ENCODE data around the gene DIP2A. TPM values are rescaled to one million over a fixed set of nuclear protein-coding genes. Genes with fewer than 3 reads are reported as not detected.

DIP2A gene
- total RNA-seq, 2 donors from 2014 or later: 51.0 to 52.2 TPM

DNA sequence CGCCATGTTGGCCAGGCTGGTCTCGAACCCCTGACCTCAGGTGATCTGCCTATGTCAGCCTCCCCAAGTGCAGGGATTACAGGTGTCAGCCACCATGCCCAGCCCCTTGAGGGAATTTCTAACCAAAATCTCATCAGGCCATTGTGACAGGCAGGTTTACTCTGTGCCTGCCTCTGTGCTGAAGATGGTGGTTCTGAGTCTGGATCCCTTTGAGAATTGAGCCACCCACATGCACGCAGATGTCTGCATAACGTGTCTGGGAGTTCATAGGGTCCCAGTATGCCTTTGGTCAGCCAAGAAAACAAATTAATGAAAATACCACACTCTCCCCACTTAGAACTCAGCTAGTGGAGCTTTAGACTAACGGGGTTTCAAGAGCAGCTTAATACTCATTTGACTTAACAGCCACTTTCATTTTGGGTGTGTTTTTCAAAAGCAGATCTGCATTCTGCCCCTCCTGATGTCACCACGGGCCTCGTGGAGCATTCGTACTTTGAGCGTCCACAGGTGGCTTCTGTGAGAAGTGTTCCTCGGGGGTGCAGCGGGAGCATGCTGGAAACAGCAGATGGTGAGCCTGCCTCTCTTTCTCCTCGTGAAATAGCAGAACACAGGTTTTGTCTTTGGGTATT is 45.3 kb downstream of the DIP2A start:
- no peaks in the 10 kb centered on the region for H3K27me3 Mint-ChIP-seq (ENCODE audit: insufficient read depth)
- Histone ChIP-seq H3K4me1 (ENCODE audit: control insufficient read depth, insufficient read depth, low read length) (no peaks in the 10 kb centered on the region), H3K9me3 (ENCODE audit: control insufficient read depth, low read length) (peaks cover 4% of the 10 kb centered on the region), H3K4me3 (ENCODE audit: low read length) (no peak overlapping the region), H3K36me3 (ENCODE audit: control insufficient read depth, insufficient read depth, low read length) (peaks cover 69% of the 10 kb centered on the region), H3K9ac (ENCODE audit: extremely low read depth, low read length, poor library complexity, severe bottlenecking) (no peak overlapping the region), H3K27ac (ENCODE audit: low read depth, low read length) (no peak overlapping the region), H3K27me3 (ENCODE audit: control insufficient read depth, insufficient read depth, low read length, poor library complexity, severe bottlenecking) (no peaks in the 10 kb centered on the region)
- no peaks in the 10 kb centered on the region for H3K4me1 Mint-ChIP-seq
- H3K27ac Mint-ChIP-seq: no peak overlapping the region
- TF ChIP-seq CTCF (conservative IDR thresholded peaks at IDR 0.05): no peak
- no peaks in the 10 kb centered on the region for H3K9me3 Mint-ChIP-seq
- 92 to 94% methylated on average over 12 of the region's 12 CpGs for WGBS, 2 experiments (ENCODE audit: insufficient coverage in 1 of 2, insufficient read length in 1 of 2)
- peaks cover 61% of the 10 kb centered on the region for H3K36me3 Mint-ChIP-seq (ENCODE audit: low read depth)
- no peak for DNase-seq
- no peak overlapping the region for H3K4me3 Mint-ChIP-seq

- DNase-seq: no peak
- no peaks in the 10 kb centered on the region for H3K4me1 Mint-ChIP-seq
These were observed 46.0 kb downstream of the DIP2A start for GRCh38 chr21:46504666-46505065.

DNA sequence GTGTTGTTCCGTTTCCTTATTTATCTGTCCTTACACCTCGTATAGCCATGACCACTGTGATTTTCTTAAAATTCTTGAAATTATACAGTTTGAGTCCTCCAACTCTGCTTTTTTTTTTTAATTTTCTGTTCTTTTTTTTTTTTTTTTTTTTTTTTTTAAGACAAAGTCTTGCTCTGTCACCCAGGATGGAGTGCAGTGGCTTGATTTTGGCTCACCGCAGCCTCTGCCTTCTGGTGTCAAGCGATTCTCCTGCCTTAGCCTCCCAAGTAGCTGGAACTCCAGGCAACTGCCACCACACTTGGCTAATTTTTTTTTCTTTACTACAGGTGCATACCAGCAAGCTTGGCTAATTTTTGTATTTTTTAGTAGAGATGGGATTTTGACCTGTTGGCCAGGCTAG is 48.9 kb downstream of the DIP2A start:
- TF ChIP-seq CTCF (conservative IDR thresholded peaks at IDR 0.05): no peak
- no peak for DNase-seq
- Histone ChIP-seq H3K9ac (ENCODE audit: extremely low read depth, low read length, poor library complexity, severe bottlenecking) (no peak overlapping the region), H3K4me1 (ENCODE audit: control insufficient read depth, insufficient read depth, low read length) (no peaks in the 10 kb centered on the region), H3K4me3 (ENCODE audit: low read length) (no peak overlapping the region), H3K9me3 (ENCODE audit: control insufficient read depth, low read length) (peaks cover 15% of the 10 kb centered on the region), H3K36me3 (ENCODE audit: control insufficient read depth, insufficient read depth, low read length) (peaks cover 72% of the 10 kb centered on the region), H3K27ac (ENCODE audit: low read depth, low read length) (no peak overlapping the region), H3K27me3 (ENCODE audit: control insufficient read depth, insufficient read depth, low read length, poor library complexity, severe bottlenecking) (no peaks in the 10 kb centered on the region)
- 75 to 87% methylated on average over 2 to 4 of the region's 4 CpGs for WGBS, 2 experiments (ENCODE audit: insufficient coverage in 1 of 2, insufficient read length in 1 of 2)
- Mint-ChIP-seq H3K9me3 (peaks cover 2% of the 10 kb centered on the region), H3K4me3 (no peak overlapping the region), H3K27ac (no peak overlapping the region), H3K36me3 (ENCODE audit: low read depth) (peaks cover 75% of the 10 kb centered on the region), H3K27me3 (ENCODE audit: insufficient read depth) (no peaks in the 10 kb centered on the region), H3K4me1 (no peaks in the 10 kb centered on the region)

More at GRCh38 chr21:46504666-46505065, 46.0 kb downstream of the DIP2A start:
- no peaks in the 10 kb centered on the region for H3K9me3 Mint-ChIP-seq
- no peak overlapping the region for H3K27ac Mint-ChIP-seq
- Histone ChIP-seq H3K27ac (ENCODE audit: low read depth, low read length) (no peak overlapping the region), H3K9me3 (ENCODE audit: control insufficient read depth, low read length) (peaks cover 8% of the 10 kb centered on the region), H3K36me3 (ENCODE audit: control insufficient read depth, insufficient read depth, low read length) (peaks cover 69% of the 10 kb centered on the region), H3K27me3 (ENCODE audit: control insufficient read depth, insufficient read depth, low read length, poor library complexity, severe bottlenecking) (no peaks in the 10 kb centered on the region), H3K9ac (ENCODE audit: extremely low read depth, low read length, poor library complexity, severe bottlenecking) (no peak overlapping the region), H3K4me3 (ENCODE audit: low read length) (no peak overlapping the region), H3K4me1 (ENCODE audit: control insufficient read depth, insufficient read depth, low read length) (no peaks in the 10 kb centered on the region)
- H3K36me3 Mint-ChIP-seq (ENCODE audit: low read depth): peaks cover 61% of the 10 kb centered on the region
- WGBS, 2 experiments (ENCODE audit: insufficient coverage in 1 of 2, insufficient read length in 1 of 2): 84 to 90% methylated on average over 4 to 5 of the region's 5 CpGs
- TF ChIP-seq CTCF (conservative IDR thresholded peaks at IDR 0.05): no peak
- H3K4me3 Mint-ChIP-seq: no peak overlapping the region
- no peaks in the 10 kb centered on the region for H3K27me3 Mint-ChIP-seq (ENCODE audit: insufficient read depth)

All from endodermal cell (in vitro differentiated cells).